Esophagus squamous epithelium (tissue), 5 donors: ENCODE data around the gene ENDOV. TPM values are rescaled to one million over a fixed set of nuclear protein-coding genes. Genes with fewer than 3 reads are reported as not detected.

Experiments used
- DNase-seq: peaks from one replicate; lab custom pipeline; 2025; lab: John Stamatoyannopoulos, UW
- H3K27ac ChIP-seq, 4 donors: fragments of 200-600 bp; sonication (generic); one replicate each; pipeline ENCODE4 v1.5.1; 2016 to 2019; ENCODE audit warnings: mild to moderate bottlenecking in 1 of 4
- H3K27me3 ChIP-seq, 4 donors: fragments of 200-600 bp; sonication (generic); 1 replicate in 3 of 4; 2 replicates in 1 of 4; pipeline versions ENCODE4 v1.5.1 to v1.6.0; 2017 to 2021; ENCODE audit warnings: antibody characterized with exemption in 1 of 4
- H3K36me3 ChIP-seq, 3 donors: fragments of 200-600 bp; sonication (generic); one replicate each; pipeline ENCODE4 v1.5.1; 2016 to 2019
- H3K4me1 ChIP-seq, 3 donors: fragments of 200-600 bp; sonication (generic); one replicate each; pipeline ENCODE4 v1.5.1; 2017 to 2019
- H3K4me3 ChIP-seq, 4 donors: fragments of 200-600 bp; sonication (generic); 1 replicate in 3 of 4; 2 replicates in 1 of 4; pipeline ENCODE4 v1.5.1; 2016 to 2019; ENCODE audit warnings: mild to moderate bottlenecking in 2 of 4, moderate library complexity in 1 of 4
- H3K9me3 ChIP-seq, 3 donors: fragments of 200-600 bp; sonication (generic); one replicate each; pipeline ENCODE4 v1.5.1; 2016 to 2019
- POLR2A ChIP-seq, 4 donors: fragments of 450-650 bp; IDR thresholded peaks; one replicate each; pipeline ENCODE4 v1.6.1; 2017; ENCODE audit warnings: antibody characterized with exemption in 4 of 4, mild to moderate bottlenecking in 4 of 4, moderate library complexity in 3 of 4
- WGBS, 2 donors: methylation state at CpG; one replicate each; pipeline ENCODE4 v1.1.5; 2018; 5-methylcytosine and 5-hydroxymethylcytosine counted together
- intact Hi-C: fragments of 100-400 bp; cut with DNase I; formaldehyde crosslinking; loops from one replicate; pipeline ENCODE4 v1.15.0; 2022
- total RNA-seq, 4 donors: library from RNA; depleted of rRNA; stranded (reverse); fragments of >200 nt; gene quantifications; one replicate each; pipeline ENCODE4 v1.1.0, GENCODE V29; 2016
- TF ChIP-seq, protein P1 (sequence below), 6 experiments: fragments of 450-650 bp in 4 of 6; fragments of 200-600 bp in 2 of 6; sonication (generic) in 2 of 6; IDR thresholded peaks; one replicate each; pipeline ENCODE4 v1.5.1; 2016 to 2019; ENCODE audit warnings: antibody characterized with exemption in 6 of 6, mild to moderate bottlenecking in 4 of 6, moderate library complexity in 4 of 6
- donor health status: DM: yes; HTN: yes; CAD: no.

Gene ENDOV
- total RNA-seq, 4 donors from 2014 or later, result 7.4 to 16.0 (median 14.5) TPM

DNA sequence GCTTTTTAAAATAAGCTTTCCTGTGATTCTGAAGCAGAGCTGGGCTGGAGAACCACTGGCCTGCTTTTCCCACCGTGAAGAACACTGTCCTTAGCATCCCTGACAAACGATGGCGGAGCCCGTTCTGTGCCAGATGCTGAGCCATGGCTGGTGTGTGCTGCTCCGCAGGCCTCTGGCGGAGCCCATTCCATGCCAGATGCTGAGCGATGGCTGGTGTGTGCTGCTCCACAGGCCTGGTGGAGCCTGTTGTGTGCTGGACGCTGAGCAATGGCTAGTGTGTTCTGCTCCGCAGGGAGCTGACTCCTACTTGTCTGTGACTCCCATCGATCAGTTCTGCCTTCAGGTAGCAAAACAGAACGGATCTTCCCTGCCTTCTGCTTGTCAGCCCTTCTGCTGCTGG, 4.3 kb downstream of the ENDOV start:
- intact Hi-C loops, result no loop called here
- no peak for DNase-seq
- Histone ChIP-seq H3K4me1 (peaks cover 15 to 39% (median 18%) of the 10 kb centered on the region in 3 donors), H3K27ac (no peak overlapping the region), H3K9me3 (no peaks in the 10 kb centered on the region), H3K27me3 (no peaks in the 10 kb centered on the region), H3K4me3 (no peak overlapping the region), H3K36me3 (peaks cover 0 to 38% (median 0%) of the 10 kb centered on the region in 3 donors)
- 70 to 89% methylated on average over 4 to 8 of the region's 11 CpGs for WGBS, 2 donors
- TF ChIP-seq POLR2A (IDR thresholded peaks at IDR 0.05), result no peak
- TF ChIP-seq, protein P1, sequence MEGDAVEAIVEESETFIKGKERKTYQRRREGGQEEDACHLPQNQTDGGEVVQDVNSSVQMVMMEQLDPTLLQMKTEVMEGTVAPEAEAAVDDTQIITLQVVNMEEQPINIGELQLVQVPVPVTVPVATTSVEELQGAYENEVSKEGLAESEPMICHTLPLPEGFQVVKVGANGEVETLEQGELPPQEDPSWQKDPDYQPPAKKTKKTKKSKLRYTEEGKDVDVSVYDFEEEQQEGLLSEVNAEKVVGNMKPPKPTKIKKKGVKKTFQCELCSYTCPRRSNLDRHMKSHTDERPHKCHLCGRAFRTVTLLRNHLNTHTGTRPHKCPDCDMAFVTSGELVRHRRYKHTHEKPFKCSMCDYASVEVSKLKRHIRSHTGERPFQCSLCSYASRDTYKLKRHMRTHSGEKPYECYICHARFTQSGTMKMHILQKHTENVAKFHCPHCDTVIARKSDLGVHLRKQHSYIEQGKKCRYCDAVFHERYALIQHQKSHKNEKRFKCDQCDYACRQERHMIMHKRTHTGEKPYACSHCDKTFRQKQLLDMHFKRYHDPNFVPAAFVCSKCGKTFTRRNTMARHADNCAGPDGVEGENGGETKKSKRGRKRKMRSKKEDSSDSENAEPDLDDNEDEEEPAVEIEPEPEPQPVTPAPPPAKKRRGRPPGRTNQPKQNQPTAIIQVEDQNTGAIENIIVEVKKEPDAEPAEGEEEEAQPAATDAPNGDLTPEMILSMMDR (IDR thresholded peaks at IDR 0.05), result no peak

DNA sequence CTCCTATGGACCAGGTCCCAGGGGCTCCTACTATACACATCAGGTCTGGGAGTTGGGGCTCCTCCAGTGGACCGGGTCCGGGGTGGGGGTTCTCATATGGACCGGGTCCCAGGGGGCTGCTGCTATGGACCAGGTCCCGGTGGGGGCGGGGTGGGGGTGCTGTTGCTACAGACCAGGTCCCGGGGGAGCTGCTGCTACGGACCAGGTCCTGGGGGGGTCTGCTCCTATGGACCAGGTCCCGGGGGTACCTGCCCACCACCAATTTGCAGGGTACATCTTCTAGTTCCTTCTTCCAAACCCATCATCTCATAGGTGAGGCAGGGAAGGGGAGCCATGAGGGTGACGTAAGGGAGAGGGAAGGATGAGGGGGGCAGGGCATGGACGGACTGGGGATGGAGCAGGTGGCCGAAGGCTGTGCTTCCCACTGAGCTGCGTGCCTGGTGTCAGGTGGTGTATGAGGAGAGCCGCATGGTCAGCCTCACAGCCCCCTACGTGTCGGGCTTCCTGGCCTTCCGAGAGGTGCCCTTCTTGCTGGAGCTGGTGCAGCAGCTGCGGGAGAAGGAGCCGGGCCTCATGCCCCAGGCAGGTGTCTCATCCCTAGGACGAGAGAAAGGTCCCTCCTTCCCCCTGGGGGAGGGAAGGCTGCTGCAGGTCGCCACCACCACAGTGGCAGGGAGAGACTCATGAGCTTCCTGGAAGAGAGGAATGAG, 6.6 kb downstream of the ENDOV start:
- Histone ChIP-seq H3K27ac (no peak overlapping the region), H3K36me3 (peaks cover 0 to 38% (median 0%) of the 10 kb centered on the region in 3 donors), H3K4me1 (peaks cover 3 to 26% (median 8%) of the 10 kb centered on the region in 3 donors), H3K27me3 (no peaks in the 10 kb centered on the region), H3K9me3 (no peaks in the 10 kb centered on the region), H3K4me3 (no peak overlapping the region)
- 69 to 90% methylated on average over 6 to 10 of the region's 20 CpGs for WGBS, 2 donors
- no peak for TF ChIP-seq POLR2A (IDR thresholded peaks at IDR 0.05)
- TF ChIP-seq, protein P1 (IDR thresholded peaks at IDR 0.05), result no peak
- intact Hi-C loops, result loop anchor here (10.0 kb wide), 1 partner anchor 153 kb away; no protein-coding TSS in a partner anchor
- no peak for DNase-seq

DNA sequence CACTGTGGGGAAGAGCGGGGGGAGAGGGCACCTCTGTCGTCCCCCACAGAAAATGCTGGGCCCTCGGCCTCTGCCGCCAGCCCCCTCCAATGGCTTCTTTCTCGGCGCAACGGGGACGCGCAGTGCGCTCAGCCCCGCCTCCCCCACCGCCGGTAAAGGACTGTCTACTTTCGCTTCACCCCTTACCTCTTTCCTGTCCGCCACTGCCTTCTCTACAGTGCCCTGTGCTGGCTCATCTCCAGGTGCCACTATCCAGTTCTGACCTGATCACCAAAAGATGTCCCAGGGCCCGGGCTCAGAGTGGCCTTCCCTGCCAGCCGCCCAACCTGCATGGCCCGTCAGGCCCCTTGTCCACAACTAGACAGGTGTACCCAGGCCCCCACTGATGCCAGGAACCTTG, 7.3 kb downstream of the ENDOV start:
- 84 to 88% methylated on average over 15 of the region's 18 CpGs for WGBS, 2 donors
- Histone ChIP-seq H3K9me3 (no peaks in the 10 kb centered on the region), H3K27me3 (no peaks in the 10 kb centered on the region), H3K4me3 (no peak overlapping the region), H3K36me3 (peaks cover 0 to 34% (median 0%) of the 10 kb centered on the region in 3 donors), H3K4me1 (peaks cover 3 to 26% (median 8%) of the 10 kb centered on the region in 3 donors), H3K27ac (no peak overlapping the region)
- TF ChIP-seq, protein P1 (IDR thresholded peaks at IDR 0.05), result no peak
- TF ChIP-seq POLR2A (IDR thresholded peaks at IDR 0.05), result no peak
- no peak for DNase-seq
- intact Hi-C loops, result loop anchor here (10.0 kb wide), 1 partner anchor 153 kb away; no protein-coding TSS in a partner anchor

DNA sequence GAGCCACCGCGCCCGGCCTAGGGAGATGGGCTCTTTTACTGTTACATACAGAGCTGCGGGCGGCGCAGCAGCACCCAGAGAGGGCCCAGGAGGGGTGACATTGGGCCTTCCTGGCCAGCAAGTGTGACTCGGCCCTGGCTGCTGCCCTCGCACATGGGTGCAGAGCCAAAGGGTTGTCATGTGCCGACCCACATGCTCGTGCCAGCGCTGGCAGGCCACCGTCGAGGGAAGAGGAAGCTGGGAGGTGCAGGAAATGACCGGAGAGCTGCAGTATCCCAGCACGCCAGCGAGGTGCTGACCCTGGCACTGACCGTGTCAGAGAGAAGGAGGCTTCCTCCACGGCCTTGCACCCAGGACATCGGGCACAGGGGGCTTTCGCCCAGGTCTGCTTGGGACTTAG, 8.0 kb downstream of the ENDOV start:
- Histone ChIP-seq H3K27me3 (no peaks in the 10 kb centered on the region), H3K36me3 (peaks cover 0 to 27% (median 0%) of the 10 kb centered on the region in 3 donors), H3K4me3 (no peak overlapping the region), H3K27ac (peak overlapping the region in 1 of 4 donors; percentile 5), H3K4me1 (peaks cover 3 to 24% (median 8%) of the 10 kb centered on the region in 3 donors), H3K9me3 (no peaks in the 10 kb centered on the region)
- WGBS, 2 donors, result 24% methylated on average over 5 of the region's 20 CpGs; no CpG with 5 or more reads in 1 of the 2 donors
- no peak for DNase-seq
- no peak for TF ChIP-seq POLR2A (IDR thresholded peaks at IDR 0.05)
- TF ChIP-seq, protein P1 (IDR thresholded peaks at IDR 0.05), result no peak
- intact Hi-C loops, result loop anchor here (10.0 kb wide), 1 partner anchor 152 kb away; no protein-coding TSS in a partner anchor
